HG03139 (cell line): ENCODE measurements around the gene ACVR1.

Experiments used
- ATAC-seq: cut with Tn5 transposase; IDR thresholded peaks from one replicate; pipeline ENCODE4 v1.9.1; 2021; ENCODE audit not compliant: unreplicated experiment

Gene ACVR1

DNA sequence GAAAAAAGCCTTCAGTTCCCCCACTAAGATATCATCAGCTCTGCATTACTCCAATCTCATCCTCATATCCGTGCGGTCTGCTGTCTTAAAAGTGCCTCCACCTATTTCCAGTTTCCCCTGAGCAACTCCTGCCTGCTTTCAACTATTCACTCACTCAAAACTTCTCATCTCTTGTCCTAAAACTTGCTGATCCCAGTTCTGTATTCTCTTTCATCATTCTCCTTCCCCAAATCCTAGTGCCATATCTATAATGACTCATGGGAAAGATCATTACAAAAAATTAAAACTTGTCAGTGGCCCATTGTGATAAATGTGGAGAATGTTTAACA lies 20.0 kb downstream of the ACVR1 start:
- ATAC-seq: no peak

DNA sequence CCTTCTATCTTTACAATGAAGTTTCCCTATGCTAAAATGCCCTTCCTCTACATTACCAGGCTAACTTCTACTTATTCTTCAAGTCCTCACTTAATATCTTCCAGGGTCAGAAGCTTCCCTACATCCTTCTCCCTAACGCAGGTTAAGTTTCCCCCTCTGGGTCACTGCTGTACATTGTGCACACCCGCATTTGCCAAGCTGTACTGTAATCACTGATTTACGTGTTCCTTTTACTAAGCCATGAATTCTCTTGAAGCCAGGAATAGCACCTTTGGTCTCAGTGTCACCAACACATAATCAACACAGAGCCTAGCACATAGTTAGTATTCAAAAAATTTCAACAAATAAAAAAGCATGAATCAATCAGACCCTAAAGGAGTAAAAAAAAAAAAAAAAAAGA lies 22.3 kb downstream of the ACVR1 start:
- no peak for ATAC-seq

DNA sequence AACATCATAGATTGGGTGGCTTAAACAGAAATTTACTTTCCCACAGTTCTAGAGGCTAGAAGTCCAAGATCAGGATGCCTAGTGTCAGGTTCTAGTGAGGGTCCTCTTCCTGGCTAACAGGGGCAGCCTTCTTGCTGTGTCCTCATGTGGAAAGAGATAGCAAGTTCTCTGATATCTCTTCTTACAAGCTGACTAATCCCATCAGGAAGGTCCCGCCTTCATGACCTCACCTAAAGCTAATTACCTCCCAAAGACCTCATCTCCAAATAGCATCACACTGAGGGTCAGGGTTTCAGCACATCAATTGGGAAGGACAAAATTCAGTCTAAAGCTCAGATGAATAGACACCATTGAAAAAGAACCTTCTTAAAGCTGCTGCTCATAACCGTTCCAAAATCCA lies 22.9 kb downstream of the ACVR1 start:
- no peak for ATAC-seq

DNA sequence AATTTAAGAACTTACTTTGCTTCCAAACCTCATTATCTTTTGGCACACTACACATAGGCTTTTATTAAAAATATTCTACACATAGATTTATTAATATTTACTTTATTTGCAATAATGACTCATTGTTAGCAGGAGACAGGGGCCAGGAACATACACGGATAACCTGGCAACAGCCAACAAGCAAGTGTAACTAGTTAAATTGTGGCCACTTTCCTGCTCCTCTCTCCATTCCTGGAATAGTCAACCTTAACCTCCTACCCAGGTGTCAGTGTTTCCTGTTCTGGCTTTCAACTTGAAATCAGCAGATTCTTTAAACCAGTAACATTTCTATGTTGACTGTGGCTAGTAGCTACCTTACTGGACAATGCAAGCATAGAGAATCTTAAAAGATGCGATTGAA lies 26.5 kb downstream of the ACVR1 start:
- no peak for ATAC-seq

DNA sequence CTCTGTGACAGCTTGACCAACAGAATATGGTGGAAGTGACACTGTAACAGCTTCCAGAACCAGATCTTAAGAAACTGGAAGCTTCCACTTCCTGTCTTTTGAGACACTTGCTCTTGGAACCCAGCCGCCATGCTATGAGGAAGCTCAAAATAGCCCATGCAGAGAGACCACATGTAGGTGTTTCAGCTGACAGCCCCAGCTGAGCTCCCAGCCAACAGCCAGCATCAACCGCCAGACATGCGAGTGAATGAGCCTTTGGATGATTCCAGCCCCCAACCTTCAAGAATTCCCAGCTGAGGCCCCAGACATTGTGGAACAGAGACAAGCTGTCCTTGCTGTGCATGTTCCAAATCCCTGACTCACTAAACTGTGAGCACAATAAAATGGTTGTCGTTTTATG lies 27.9 kb downstream of the ACVR1 start:
- ATAC-seq: no peak

DNA sequence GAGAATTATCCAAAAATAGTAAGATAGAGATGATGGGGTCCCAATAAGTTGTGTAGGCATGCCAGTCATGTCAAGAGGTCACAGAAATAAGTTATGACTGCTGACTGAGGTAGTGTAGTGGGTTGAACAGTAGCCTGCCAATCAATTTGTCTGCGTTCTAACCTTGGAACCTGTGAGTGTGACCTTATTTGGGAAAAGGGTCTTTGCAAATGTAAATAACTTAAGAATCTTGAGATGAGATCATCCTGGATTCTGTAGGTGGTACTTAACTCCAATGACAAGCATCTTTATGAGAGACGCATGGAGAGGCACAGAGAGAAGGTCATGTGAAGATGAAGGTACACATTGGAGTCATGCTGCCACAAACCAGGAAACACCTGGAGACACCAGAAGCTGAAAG lies 31.0 kb downstream of the ACVR1 start:
- ATAC-seq: no peak

DNA sequence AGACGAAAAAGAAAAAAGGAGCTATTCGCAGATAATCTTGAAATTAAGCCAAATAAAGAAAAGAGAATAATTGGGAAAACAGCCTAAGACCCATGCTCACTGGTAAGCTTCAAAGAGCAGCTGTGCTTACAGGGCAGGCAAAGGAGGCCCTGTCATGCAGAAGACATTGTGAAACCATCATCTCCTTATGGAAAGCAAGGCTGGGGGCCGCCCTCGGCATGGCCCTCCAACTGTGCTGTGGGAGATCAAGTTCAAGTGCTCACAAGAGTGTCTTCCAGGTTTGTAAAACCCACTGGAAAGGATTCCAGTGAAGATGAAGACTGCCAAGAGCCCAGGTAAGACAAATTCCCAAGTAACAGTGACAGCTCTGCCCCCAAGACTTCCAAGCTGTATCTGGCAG lies 32.2 kb downstream of the ACVR1 start:
- ATAC-seq: no peak

DNA sequence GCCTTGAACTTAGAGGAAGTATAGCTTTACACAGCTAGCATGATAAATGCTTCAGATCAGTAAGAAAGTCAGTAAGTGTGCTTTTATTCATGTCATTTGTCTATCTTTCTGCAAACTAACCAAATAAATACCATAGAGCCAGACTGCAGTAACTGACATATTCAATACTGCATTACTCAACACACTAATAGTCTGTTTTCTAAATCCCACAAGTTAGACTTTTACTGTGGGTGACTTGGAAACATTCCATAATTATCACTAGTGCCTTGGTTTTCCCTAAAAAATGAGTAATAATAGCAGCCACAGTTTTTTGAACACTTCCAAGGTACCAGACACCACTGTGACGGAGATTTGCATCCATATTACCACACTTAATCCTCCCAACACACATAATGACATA lies 33.0 kb downstream of the ACVR1 start:
- no peak for ATAC-seq

DNA sequence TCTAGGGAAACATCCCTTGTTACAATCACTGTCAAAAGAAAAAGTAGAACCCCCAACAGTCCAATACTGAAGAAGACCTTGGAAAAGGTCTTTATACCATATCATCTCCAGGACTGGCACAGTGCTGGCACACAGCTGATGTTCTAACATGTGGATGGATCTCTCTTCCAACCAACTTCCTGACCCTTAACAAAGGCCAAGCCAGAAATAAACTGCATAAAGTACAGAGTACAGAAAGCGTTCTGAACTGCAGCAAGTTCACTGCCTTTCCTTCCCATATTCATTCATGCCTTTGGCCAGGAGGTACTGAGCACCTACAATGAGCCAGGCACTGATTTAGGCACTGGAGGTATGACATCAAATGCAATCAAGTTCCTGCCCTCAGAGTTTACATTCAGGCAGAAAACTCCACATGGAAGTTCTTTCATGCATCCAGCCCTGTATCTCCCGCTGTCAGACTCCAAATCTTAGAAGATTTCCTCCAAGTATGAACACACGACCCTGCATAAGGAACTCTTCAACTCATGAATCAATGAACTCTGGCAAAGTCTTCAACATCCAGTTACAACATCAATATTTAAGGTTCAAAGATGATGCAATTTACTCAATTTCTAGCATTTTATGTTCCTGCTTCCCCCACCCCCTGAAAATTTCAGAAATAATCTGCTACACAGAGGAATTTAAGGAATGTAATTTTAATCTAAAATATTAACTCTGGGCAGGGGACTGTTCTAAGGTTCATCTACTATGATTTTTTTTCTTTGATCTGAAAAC lies 33.8 kb downstream of the ACVR1 start:
- no peak for ATAC-seq

DNA sequence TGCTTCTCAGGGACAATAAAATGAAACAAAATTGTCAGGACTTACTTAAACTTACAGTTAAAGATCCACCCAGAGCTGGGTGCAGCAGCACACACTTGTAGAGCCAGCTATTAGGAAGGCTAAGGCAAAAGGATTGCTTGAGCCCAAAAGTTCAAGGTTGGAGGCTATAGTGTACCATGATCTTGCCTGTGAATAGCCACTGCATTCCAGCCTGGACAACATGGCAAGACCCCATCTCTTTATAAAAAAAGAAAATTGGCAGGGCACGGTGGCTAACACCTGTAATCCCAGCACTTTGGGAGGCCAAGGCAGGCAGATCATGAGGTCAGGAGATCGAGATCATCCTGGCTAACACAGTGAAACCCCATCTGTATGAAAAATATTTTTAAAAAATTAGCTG lies 34.6 kb downstream of the ACVR1 start:
- ATAC-seq: no peak

DNA sequence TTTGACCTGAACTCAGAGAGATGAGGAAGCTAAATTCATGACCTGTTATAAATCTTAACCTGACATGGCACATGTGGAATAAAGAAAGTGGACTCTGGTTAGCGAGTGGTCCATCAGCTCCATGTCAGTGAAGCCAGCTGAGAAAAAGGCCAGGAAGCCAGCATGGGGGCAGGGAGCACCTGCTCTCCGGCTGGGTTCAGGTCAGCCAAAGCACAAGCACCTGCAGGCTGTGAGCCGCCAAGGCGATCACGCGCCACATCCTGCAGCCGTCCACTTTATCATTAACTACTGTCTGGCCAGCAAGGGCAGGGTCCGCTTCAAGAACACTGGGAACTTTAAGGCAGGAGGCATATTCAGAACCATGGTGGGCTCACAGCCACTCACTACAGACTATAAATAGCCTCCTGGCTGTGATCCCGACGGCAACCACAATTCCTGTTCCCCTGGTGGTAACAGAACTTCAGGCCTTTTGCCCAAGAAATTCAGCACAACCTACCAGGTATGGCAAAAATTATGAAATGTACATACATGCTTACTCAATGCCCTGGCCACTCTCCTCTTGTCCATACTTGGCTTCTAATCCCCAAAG lies 35.5 kb downstream of the ACVR1 start:
- no peak for ATAC-seq

DNA sequence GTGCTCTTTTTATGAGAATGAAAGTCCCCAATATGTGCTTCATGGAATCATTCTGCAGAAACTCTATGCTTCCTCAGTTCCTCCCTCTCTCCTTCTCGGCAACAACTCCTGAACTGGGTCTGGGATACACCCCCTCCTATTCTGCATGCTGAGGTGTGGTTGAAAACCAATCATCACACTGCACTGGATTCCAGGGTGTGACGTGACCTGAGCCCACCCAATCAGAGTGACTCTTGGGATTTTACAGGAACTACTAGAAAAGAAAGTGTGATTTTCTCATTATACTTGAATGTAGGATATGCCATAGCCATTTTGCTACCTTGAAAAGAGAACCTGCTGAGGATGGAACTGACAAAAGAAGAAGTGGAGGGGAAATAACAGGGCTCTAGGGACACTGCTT lies 36.3 kb downstream of the ACVR1 start:
- no peak for ATAC-seq

DNA sequence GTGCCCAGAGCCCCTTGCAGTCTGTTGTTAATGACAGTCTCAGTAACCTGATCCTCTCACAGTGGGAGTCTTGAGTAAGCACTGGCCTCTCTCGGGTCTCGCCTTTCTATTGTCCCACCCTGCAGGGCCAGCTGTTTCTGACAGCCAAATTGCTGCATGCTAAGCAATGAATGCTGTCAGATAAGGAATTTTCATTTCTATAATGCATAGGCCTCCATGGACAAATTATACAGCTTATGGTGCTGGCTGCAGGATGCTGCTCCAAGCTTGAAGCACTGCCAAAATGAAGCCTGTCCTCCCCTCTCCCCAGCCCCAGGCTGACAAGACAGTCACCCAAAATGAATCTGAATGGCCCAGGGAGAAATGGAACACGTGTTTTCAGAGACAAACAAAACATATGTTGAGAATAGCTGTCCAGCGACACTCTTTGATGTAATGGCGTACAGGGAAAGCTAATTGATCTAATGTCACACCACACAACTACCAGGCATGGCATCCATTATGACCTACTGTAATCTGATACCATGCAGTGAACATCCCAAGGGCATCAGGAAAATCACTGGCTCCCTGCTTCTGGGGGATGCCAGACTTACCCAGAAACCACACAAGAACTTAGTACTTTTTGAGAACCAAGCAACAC lies 36.8 kb downstream of the ACVR1 start:
- no peak for ATAC-seq

DNA sequence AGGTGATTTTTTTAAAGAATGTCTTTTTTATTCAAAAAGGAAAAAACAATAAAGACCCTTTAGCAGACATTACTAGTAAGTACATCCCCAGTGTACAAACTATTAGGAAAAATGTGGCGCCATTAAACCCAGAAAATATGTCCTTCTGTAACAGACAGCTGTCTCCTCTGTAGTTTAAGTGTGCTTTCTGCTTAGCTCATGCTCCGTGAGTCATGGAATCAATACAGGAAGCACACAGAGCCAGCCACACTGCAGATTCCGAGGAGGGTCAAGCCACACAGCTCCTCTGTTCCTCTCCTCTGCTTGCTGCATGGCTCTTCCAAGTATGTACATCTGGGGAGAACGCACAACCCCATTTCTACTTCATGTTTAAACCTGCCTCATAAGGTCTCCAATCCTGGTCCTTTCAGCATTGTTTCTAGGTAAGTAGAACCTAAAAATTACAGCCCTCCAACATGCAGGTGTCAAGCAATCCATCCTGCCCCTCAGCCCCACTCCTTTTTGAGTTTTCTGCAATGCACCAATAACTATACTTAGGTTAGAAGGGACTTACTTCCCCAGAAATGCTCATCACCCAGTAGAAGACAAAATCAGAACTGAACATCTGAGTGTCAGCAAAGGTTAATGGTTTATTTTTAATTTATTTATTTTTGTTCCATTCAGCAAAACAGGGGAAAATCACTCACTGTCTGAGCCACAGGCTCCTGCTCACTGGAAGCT lies 37.5 kb downstream of the ACVR1 start:
- no peak for ATAC-seq

DNA sequence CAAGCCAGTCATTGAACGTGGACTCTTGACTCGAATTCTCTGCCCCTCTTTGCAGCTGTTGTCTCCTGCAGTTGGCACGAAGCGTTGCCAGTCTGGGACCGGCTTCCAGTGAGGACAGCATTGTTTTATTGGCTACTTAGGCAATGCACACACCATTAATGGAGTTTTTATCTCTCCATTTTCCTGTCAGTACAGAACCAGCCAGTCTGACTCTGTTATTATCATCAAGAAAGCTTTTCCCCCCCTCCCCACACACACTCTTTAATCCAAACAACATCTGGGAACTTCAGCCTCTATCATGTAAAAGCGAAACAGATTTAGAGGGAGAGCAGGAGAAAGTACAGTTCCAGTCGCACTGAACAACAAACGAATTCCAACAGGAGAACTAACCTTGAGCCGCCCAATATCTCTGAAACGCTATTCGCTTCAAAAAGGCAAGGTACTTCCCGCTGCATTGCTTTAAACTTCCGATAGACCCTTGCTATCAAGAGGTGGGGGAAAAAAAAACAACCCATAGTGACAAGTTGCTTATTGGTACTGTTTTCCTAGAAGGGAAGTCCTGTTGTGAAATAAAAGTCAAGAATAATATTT lies 38.2 kb downstream of the ACVR1 start:
- ATAC-seq: no peak

DNA sequence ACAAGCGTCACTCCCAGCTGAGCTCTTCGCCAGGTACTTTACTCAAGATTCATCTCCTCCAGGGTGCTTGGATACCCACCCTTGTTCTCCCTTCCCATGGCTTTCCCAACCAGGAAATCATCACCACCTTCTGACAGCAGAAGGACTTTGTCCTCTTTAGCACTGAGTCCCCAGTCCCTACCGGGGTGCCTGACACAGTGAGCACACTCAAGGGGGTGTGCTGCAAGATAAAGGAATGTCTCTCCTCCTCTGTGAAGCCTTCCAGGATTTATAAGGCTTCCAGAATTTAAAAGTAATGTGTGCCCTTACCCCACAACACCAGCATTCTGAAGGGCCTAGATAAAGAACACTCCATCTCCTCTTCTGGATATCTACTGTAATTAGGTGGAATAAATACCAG lies 39.6 kb downstream of the ACVR1 start:
- no peak for ATAC-seq

DNA sequence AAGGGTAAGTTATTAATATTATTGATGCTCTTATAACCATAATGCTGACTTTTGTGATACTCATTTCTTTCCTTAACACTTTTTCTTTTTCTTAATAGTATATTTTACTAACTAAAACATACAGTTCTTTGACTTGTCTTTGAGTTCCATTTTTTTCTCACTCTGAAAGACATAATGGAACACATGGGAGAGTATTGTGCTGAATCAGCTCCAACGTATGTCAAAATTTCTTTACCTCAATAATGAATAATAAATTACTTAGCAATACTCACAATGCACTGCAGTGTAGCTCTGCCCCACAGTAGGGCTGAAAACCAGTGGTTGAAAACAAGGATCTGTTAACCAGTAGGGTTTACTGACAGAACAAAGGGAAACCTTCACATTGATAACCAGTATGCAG lies 40.7 kb downstream of the ACVR1 start:
- ATAC-seq: no peak

DNA sequence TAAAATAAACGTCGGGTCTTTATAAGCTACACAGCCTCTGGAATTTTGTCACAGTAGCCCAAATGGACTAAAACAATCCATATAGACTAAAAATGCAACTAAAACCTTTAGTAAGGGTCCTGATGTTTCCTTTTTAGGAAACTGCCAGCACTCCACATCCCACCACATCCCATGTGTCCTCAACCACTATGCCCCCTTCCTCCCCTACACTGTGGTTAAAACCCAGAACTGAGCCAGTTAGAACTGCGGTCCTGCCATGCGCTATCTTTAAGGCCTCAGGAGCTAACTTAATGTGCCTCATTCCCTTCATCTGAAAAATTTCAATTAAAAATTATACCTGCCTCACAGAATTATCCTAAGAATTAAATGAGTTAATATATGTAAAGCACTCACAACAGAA lies 41.1 kb downstream of the ACVR1 start:
- ATAC-seq: no peak

DNA sequence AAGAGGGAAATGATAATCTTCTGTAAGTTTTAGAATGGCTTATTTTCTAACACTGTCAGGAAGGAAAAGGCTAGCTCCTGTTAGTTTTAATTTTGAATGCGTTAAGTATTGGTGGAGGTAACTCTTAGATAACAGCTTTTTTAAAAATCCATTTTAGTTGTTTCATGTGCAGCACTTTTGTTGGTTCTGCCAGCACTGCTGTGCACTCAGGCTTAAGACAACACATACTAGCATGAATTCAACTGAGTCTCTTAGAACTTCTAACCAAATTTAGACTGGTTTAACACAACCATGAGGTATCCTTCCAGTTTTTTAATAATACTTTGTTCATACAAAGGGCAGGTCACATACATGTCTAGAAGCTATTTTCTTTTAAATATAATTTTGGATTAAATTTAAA lies 42.4 kb downstream of the ACVR1 start:
- no peak for ATAC-seq

DNA sequence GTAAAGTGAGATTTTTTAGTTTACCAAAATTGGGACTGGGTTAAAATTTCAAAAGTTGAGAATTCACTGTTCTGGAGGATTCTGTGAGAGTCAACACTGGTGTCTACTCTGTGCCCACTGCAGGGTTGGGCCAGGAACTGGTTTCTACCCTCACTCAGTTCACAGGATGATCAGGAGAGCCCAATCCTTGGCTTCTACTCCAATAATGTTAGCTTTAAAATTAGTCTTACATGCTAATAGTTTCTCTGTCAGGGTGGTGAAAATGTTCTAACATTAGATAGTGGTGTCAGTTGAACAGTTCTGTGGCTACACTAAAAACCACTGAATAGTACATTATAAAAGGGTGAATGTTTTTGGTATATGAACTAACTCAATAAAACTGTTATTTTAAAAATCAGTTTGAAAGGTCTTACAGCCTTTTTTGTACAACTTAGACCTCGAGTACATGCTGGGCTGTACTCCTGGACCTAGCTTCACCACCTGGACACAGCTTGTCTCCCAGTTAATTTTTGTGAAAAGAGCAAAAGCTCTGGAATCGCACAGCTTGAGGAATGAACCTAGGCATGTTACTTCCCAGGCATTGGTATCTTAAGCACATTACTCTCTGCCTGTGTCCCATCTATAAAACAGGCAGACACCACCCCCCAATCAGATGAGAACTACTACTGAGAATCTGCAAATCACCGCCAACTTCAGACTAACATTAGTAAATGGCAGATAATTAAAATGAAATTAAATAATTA lies 44.4 kb downstream of the ACVR1 start:
- no peak for ATAC-seq
